Smooth muscle cell of bladder (primary cell): ENCODE measurements around the gene REL. TPM values are rescaled to one million over a fixed set of nuclear protein-coding genes. Genes with fewer than 3 reads are reported as not detected.

Experiments used
- total RNA-seq: library from RNA; depleted of rRNA; stranded (reverse); fragments of >200 nt; gene quantifications from 2 replicates; pipeline ENCODE4 v1.2.3, GENCODE V29; 2014

REL gene
- total RNA-seq = 1.7 and 2.7 TPM in 2 replicates

GRCh38 chr2:60881047-60881932, at the start of gene REL:
REL (plus strand) TSS chr2:60881574; CDS start chr2:60881841, 267 bp downstream.

Other genes with a start within 250 kb of the REL start
- 6.1 and 8.3 TPM in 2 replicates for gene PAPOLG, start 125.3 kb upstream of the REL start, total RNA-seq
- gene PEX13, start 136.1 kb downstream of the REL start, total RNA-seq = 25.2 and 25.7 TPM in 2 replicates
- gene PUS10, start 136.7 kb downstream of the REL start, total RNA-seq = 6.3 and 7.2 TPM in 2 replicates
- 10.1 and 11.7 TPM in 2 replicates for gene SANBR, start 184.3 kb downstream of the REL start, total RNA-seq